ENCODE data around the gene FGD2. TPM values are rescaled to one million over a fixed set of nuclear protein-coding genes. Genes with fewer than 3 reads are reported as not detected.

FGD2 gene
- total RNA-seq, 1 experiment from 2014 or later: 0.44 TPM

DNA sequence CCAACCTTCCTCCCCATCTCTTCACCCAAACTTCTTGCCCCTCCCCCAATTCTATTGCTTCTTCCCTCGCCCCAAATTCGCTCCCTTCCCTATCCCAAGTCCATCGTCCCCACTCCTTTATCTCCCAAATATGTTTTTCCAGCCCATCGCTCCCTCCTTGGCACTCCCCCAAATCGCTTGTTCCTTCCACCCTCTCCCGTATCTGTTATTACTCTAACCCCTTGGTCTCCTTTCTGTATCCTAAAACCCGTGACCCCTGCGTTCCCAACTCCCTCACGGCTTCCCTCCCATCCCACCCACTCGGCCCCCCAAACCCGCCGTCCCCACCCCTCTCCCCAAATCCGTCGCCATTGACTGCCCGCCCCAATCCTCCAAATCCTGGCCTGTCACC is 20.0 kb upstream of the FGD2 start:
- no peaks in the 10 kb centered on the region; the same call in 1 of the 2 replicates for H3K36me3 ChIP-seq (ENCODE audit: low read depth, low read length)
- H3K4me1 ChIP-seq (ENCODE audit: insufficient read depth, low read length): peaks cover 24% of the 10 kb centered on the region
- H4K20me1 ChIP-seq (ENCODE audit: low read length): peaks cover 37% of the 10 kb centered on the region
- no peaks in the 10 kb centered on the region for H3K27me3 ChIP-seq (ENCODE audit: low read length)
- no peaks in the 10 kb centered on the region for H3K9me2 ChIP-seq (replicated peaks; ENCODE audit: low read length)
- TF ChIP-seq EZH2 (IDR thresholded peaks at IDR 0.05; ENCODE audit: low read length, unreplicated experiment) (no peak), EZH2phosphoT487 (IDR thresholded peaks at IDR 0.05; ENCODE audit: borderline replicate concordance, low read length) (no peak)
- TF ChIP-seq, protein P1, sequence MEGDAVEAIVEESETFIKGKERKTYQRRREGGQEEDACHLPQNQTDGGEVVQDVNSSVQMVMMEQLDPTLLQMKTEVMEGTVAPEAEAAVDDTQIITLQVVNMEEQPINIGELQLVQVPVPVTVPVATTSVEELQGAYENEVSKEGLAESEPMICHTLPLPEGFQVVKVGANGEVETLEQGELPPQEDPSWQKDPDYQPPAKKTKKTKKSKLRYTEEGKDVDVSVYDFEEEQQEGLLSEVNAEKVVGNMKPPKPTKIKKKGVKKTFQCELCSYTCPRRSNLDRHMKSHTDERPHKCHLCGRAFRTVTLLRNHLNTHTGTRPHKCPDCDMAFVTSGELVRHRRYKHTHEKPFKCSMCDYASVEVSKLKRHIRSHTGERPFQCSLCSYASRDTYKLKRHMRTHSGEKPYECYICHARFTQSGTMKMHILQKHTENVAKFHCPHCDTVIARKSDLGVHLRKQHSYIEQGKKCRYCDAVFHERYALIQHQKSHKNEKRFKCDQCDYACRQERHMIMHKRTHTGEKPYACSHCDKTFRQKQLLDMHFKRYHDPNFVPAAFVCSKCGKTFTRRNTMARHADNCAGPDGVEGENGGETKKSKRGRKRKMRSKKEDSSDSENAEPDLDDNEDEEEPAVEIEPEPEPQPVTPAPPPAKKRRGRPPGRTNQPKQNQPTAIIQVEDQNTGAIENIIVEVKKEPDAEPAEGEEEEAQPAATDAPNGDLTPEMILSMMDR (conservative IDR thresholded peaks at IDR 0.05; ENCODE audit: low read depth, low read length): no peak
- peak overlapping the region; percentile 52 for H3K27ac ChIP-seq (ENCODE audit: low read length)
- no peak overlapping the region for H2AFZ ChIP-seq (ENCODE audit: low read length)
- H3K9ac ChIP-seq (ENCODE audit: low read length): peak overlapping the region; percentile 98
- intact Hi-C loops (cut with micrococcal nuclease): loop anchor here (5.0 to 10.0 kb wide), 2 partner anchors 73 to 101 kb away; partner anchors contain the start of gene C6orf89
- DNase-seq (no peak), ATAC-seq (no peak)
- no peaks in the 10 kb centered on the region for H3F3A ChIP-seq (ENCODE audit: low read length, unreplicated experiment)
- ChIA-PET CTCF (interaction anchor here (1.9 kb wide), 1 partner anchor 33 kb away, joined by 6 read pairs; no protein-coding TSS in a partner anchor), POLR2A (ENCODE audit: unreplicated experiment) (interaction anchor here (0.6 kb wide), 1 partner anchor 237 kb away, joined by 5 read pairs; no protein-coding TSS in a partner anchor)
- H3K4me3 ChIP-seq (ENCODE audit: low read length): peak overlapping the region; percentile 99
- no peaks in the 10 kb centered on the region for H3K9me3 ChIP-seq (ENCODE audit: low read length)
- H3K79me2 ChIP-seq (ENCODE audit: low read length): peaks cover 64% of the 10 kb centered on the region
- peak overlapping the region; percentile 98 for H3K4me2 ChIP-seq (ENCODE audit: low read length)
- BruUV-seq (replicated peaks): no TSS peak

DNA sequence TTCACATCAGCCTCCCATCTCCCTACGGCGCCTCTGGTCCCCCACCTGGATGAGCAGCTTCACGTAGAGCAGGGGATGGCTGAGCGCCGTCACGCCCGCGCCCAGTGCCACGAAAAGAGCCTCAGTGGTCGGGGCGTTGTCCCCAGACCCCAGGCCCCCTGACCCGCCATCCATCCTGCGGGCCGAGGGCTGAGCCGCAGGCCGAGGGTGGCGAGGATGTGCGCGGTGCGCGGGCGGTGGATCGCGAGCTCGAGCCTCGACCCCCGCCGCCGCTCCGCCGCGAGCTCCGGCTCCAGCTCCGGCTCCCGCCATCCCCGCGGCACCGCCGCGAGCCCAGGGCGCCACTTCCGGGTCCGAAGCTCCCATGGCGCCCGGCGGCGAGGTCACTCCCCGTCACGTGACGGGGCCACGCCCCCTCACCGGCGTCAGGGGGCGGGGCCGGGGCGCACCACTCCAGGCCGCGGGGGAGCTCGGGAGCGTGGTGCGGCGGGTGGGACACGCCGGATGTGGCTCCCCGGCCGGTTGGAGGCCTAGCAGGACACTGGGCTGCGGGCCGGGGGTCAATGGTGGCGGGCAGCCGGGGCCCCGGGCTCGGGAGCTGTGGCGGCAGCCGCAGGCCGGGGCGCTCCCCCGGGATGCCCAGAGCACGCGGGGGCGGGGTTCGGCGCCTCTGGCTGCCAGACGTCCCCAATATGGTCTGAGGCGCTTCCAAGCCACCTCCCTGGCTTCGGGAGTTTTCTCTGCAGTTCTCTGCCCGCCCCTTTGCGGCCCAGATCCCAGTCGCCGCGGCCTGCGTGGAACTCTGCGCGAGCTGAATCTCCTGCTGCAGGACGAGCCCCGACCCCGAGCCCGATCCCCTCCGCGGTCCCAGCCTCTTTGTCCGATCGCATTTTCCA is 19.4 kb upstream of the FGD2 start, which contains the start of gene MTCH1:
Gene MTCH1, minus strand, starts transcription at position 389 of the 896 bp plus-strand sequence. Its CDS starts 23 bp downstream, at position 366.
- Histone ChIP-seq H3K27me3 (ENCODE audit: low read length) (no peaks in the 10 kb centered on the region), H3F3A (ENCODE audit: low read length, unreplicated experiment) (no peaks in the 10 kb centered on the region), H3K36me3 (ENCODE audit: low read depth, low read length) (no peaks in the 10 kb centered on the region; the same call in 1 of the 2 replicates), H3K79me2 (ENCODE audit: low read length) (peaks cover 57% of the 10 kb centered on the region), H3K4me2 (ENCODE audit: low read length) (peak within 1 kb of the TSS; percentile 98), H3K4me1 (ENCODE audit: insufficient read depth, low read length) (peaks cover 24% of the 10 kb centered on the region), H3K9ac (ENCODE audit: low read length) (peak within 1 kb of the TSS; percentile 98), H3K4me3 (ENCODE audit: low read length) (peak within 1 kb of the TSS; percentile 99), H2AFZ (ENCODE audit: low read length) (peak within 1 kb of the TSS; percentile 85), H3K9me3 (ENCODE audit: low read length) (no peaks in the 10 kb centered on the region), H3K9me2 (replicated peaks; ENCODE audit: low read length) (no peaks in the 10 kb centered on the region), H4K20me1 (ENCODE audit: low read length) (peaks cover 31% of the 10 kb centered on the region), H3K27ac (ENCODE audit: low read length) (peak within 1 kb of the TSS; percentile 52)
- peak; percentile 92 for DNase-seq
- intact Hi-C loops (cut with micrococcal nuclease): loop anchor here (1.0 to 10.0 kb wide), 3 partner anchors 32 to 101 kb away; partner anchors contain the start of gene C6orf89
- ChIA-PET POLR2A (ENCODE audit: unreplicated experiment) (interaction anchor here (0.6 to 0.7 kb wide), 3 partner anchors 20 to 236 kb away, joined by 3 to 5 read pairs (median 5); no protein-coding TSS in a partner anchor), CTCF (interaction anchor here (0.7 to 1.9 kb wide), 2 partner anchors 32 to 224 kb away, joined by 4 to 6 read pairs; no protein-coding TSS in a partner anchor)
- no TSS peak for BruUV-seq (replicated peaks)
- TF ChIP-seq, protein P1 (conservative IDR thresholded peaks at IDR 0.05; ENCODE audit: low read depth, low read length): no peak
- TF ChIP-seq EZH2phosphoT487 (IDR thresholded peaks at IDR 0.05; ENCODE audit: borderline replicate concordance, low read length): no peak
- no peak for TF ChIP-seq EZH2 (IDR thresholded peaks at IDR 0.05; ENCODE audit: low read length, unreplicated experiment)
- peak; percentile 89 for ATAC-seq
